Ovary (tissue), 3 donors: Measurements from ENCODE around the gene TAGLN2.

Experiments used
- POLR2A ChIP-seq: fragments of 450-650 bp; IDR thresholded peaks from one replicate; pipeline ENCODE4 v1.6.1; 2017; ENCODE audit warnings: antibody characterized with exemption, mild to moderate bottlenecking, moderate library complexity
- TF ChIP-seq, protein P1 (sequence below), 3 donors: fragments of 450-650 bp in 2 of 3; fragments of 200-600 bp in 1 of 3; IDR thresholded peaks; one replicate each; pipeline versions ENCODE4 v1.5.1 to v1.8.0; 2016 to 2022; ENCODE audit warnings: antibody characterized with exemption in 3 of 3, mild to moderate bottlenecking in 1 of 3
- donor health status: DM: no; HTN: no; CAD: no.

DNA sequence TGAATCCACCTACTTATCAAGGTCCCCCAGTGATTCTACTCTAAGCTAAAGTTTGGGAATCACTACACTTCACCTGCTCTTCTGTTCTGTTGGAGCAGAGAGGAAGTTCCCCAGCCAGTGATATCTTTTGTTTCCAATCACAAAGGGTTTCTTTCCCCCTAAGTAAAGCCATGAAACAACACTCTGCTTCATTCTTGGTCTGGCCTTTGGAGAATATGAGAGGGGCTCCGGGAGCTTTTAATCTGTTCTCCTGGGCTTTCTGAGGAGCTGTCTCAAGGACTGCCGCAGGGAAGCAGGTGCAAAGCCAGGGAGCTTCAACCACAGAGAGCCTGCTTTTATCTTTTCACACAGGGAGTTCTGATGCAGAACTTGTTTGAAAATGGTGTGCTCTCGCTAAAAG lies 38.8 kb upstream of the TAGLN2 start:
- no peak for TF ChIP-seq POLR2A
- TF ChIP-seq, protein P1, sequence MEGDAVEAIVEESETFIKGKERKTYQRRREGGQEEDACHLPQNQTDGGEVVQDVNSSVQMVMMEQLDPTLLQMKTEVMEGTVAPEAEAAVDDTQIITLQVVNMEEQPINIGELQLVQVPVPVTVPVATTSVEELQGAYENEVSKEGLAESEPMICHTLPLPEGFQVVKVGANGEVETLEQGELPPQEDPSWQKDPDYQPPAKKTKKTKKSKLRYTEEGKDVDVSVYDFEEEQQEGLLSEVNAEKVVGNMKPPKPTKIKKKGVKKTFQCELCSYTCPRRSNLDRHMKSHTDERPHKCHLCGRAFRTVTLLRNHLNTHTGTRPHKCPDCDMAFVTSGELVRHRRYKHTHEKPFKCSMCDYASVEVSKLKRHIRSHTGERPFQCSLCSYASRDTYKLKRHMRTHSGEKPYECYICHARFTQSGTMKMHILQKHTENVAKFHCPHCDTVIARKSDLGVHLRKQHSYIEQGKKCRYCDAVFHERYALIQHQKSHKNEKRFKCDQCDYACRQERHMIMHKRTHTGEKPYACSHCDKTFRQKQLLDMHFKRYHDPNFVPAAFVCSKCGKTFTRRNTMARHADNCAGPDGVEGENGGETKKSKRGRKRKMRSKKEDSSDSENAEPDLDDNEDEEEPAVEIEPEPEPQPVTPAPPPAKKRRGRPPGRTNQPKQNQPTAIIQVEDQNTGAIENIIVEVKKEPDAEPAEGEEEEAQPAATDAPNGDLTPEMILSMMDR (IDR thresholded peaks at IDR 0.05): no peak
